Ovary (tissue), 9 donors: ENCODE results near the gene ZNF202. TPM values are rescaled to one million over a fixed set of nuclear protein-coding genes. Genes with fewer than 3 reads are reported as not detected.

Experiments used
- DNase-seq, 5 donors: peaks; one replicate each; pipeline ENCODE4 v3.0.0-alpha.2; 2019 to 2020
- H3K27ac ChIP-seq, 2 donors: fragments of 200-600 bp; one replicate each; pipeline versions ENCODE4 v1.5.1 to v1.8.0; 2019 to 2022
- H3K27me3 ChIP-seq: fragments of 200-600 bp; one replicate; pipeline ENCODE4 v1.8.0; 2022
- H3K36me3 ChIP-seq: fragments of 200-600 bp; sonication (generic); one replicate; pipeline ENCODE4 v1.5.1; 2019
- H3K4me1 ChIP-seq: one replicate; pipeline ENCODE4 v1.8.1; 2013; ENCODE audit warnings: mild to moderate bottlenecking, moderate library complexity; ENCODE audit not compliant: insufficient read depth
- H3K4me3 ChIP-seq: fragments of 200-600 bp; sonication (generic); one replicate; pipeline ENCODE4 v1.5.1; 2017
- H3K9me3 ChIP-seq, 2 donors: fragments of 200-600 bp in 1 of 2; sonication (generic) in 1 of 2; one replicate each; pipeline versions ENCODE4 v1.5.1 to v1.8.1; 2013 to 2019; ENCODE audit warnings: mild to moderate bottlenecking in 1 of 2, moderate library complexity in 1 of 2
- EP300 ChIP-seq: sonication (generic); formaldehyde crosslinking; IDR thresholded peaks from one replicate; pipeline ENCODE4 v1.6.1; 2017; ENCODE audit warnings: antibody characterized with exemption
- POLR2A ChIP-seq: fragments of 450-650 bp; IDR thresholded peaks from one replicate; pipeline ENCODE4 v1.6.1; 2017; ENCODE audit warnings: antibody characterized with exemption, mild to moderate bottlenecking, moderate library complexity
- WGBS, 3 donors: extraction: QIAGEN DNeasy Blood & Tissue Kit in 1 of 3; methylation state at CpG; one replicate each; pipeline versions ENCODE4 v1.1.5 to v1.1.7; 2013 to 2017; 5-methylcytosine and 5-hydroxymethylcytosine counted together
- intact Hi-C, 4 donors: fragments of 100-400 bp; cut with DNase I; formaldehyde crosslinking; loops; one replicate each; pipeline versions ENCODE4 v1.11.0 to v1.15.1; 2022 to 2023
- polyA plus RNA-seq, 2 donors: library from polyadenylated mRNA; stranded (reverse); fragments of 200-250 nt in 1 of 2; fragments of 350-450 nt in 1 of 2; fragmentation: Illumina TruSeq in 1 of 2; extraction: RNeasy Lipid Tissue Mini Kit (QIAGEN cat#74804) in 1 of 2; gene quantifications; one replicate each; pipeline ENCODE4 v1.2.3, GENCODE V29; 2013 to 2014
- total RNA-seq, 7 donors: library from RNA; depleted of rRNA in 2 of 7; stranded (reverse); fragments of >200 nt in 2 of 7; fragmentation: NEBNext Ultra II Directional in 3 of 7; extraction: Animal tissue kit (Norgen Biotek cat#: 25700) in 3 of 7; gene quantifications; one replicate each; pipeline versions ENCODE4 v1.1.0 to v1.2.4, GENCODE V29; 2016 to 2023
- TF ChIP-seq, protein P1 (sequence below), 3 donors: fragments of 450-650 bp in 2 of 3; fragments of 200-600 bp in 1 of 3; IDR thresholded peaks; one replicate each; pipeline versions ENCODE4 v1.5.1 to v1.8.0; 2016 to 2022; ENCODE audit warnings: antibody characterized with exemption in 3 of 3, mild to moderate bottlenecking in 1 of 3
- donor health status: DM: no; HTN: no; CAD: no; lungs with moderate emphysema.
- donor health status: DM: no; HTN: no; CAD: no.
- donor health status: Bipolar disorder and iron deficiency.
- donor health status: DM: yes; HTN: yes; CAD: no.
- donor health status: DM: no; HTN: no; CAD: no.
- donor health status: DM: yes; HTN: yes; CAD: no.

Gene ZNF202
- total and polyA plus RNA-seq, 9 donors = 4.7 to 20.8 (median 12.5) TPM

DNA sequence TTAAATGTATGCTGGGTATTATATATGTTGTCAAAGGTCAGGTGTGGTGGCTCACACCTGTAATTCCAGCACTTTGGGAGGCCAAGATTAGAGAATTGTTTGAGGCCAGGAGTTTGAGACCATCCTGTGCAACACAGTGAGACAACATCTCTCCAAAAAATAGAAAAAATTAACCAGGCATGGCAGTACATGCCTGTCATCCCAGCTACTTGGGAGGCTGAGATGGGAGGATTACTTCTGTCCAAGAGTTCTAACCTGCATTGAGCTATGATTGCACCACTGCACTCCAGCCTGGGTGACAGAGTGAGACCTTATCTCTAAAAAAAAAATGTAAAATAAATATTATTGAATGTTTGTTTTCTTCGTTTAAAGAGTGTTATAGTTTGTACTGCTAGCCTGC is 24.1 kb upstream of the ZNF202 start:
- TF ChIP-seq EP300 (no peak), POLR2A (no peak)
- TF ChIP-seq, protein P1, sequence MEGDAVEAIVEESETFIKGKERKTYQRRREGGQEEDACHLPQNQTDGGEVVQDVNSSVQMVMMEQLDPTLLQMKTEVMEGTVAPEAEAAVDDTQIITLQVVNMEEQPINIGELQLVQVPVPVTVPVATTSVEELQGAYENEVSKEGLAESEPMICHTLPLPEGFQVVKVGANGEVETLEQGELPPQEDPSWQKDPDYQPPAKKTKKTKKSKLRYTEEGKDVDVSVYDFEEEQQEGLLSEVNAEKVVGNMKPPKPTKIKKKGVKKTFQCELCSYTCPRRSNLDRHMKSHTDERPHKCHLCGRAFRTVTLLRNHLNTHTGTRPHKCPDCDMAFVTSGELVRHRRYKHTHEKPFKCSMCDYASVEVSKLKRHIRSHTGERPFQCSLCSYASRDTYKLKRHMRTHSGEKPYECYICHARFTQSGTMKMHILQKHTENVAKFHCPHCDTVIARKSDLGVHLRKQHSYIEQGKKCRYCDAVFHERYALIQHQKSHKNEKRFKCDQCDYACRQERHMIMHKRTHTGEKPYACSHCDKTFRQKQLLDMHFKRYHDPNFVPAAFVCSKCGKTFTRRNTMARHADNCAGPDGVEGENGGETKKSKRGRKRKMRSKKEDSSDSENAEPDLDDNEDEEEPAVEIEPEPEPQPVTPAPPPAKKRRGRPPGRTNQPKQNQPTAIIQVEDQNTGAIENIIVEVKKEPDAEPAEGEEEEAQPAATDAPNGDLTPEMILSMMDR (IDR thresholded peaks at IDR 0.05) = no peak
- intact Hi-C loops = no loop called here
- Histone ChIP-seq H3K27ac (no peak overlapping the region), H3K4me1 (no peaks in the 10 kb centered on the region), H3K4me3 (no peak overlapping the region), H3K9me3 (peaks cover 0 to 3% of the 10 kb centered on the region in 2 donors), H3K27me3 (no peaks in the 10 kb centered on the region), H3K36me3 (no peaks in the 10 kb centered on the region)
- DNase-seq = no peak
- WGBS, 3 donors = 33 to 45% (median 43%) methylated on average over 1 of the region's 1 CpG

DNA sequence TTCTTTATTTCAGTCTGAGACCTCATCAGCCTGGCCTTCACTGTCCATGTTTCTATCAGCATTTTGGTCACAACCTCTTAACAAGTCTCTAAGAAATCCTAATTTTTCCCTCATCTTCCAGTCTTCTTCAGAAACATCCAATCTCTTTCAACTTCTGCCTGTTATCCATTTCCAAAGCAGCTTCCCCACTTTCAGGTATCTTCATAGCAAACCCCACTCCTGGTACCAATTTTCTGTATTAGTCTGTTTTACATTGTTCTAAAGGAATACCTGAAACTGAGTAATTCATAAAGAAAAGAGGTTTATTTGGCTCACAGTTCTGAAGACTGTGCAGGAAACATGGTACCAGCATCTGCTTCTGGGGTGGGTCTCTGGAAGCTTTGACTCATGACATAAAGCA is 21.0 kb upstream of the ZNF202 start:
- no peaks in the 10 kb centered on the region for H3K36me3 ChIP-seq
- H3K9me3 ChIP-seq = peaks cover 0 to 3% of the 10 kb centered on the region in 2 donors
- H3K4me3 ChIP-seq = no peak overlapping the region
- H3K27ac ChIP-seq = no peak overlapping the region
- intact Hi-C loops = no loop called here
- no peaks in the 10 kb centered on the region for H3K27me3 ChIP-seq
- TF ChIP-seq EP300 (no peak), POLR2A (no peak)
- TF ChIP-seq, protein P1 (IDR thresholded peaks at IDR 0.05) = no peak
- no peaks in the 10 kb centered on the region for H3K4me1 ChIP-seq
- DNase-seq = no peak

DNA sequence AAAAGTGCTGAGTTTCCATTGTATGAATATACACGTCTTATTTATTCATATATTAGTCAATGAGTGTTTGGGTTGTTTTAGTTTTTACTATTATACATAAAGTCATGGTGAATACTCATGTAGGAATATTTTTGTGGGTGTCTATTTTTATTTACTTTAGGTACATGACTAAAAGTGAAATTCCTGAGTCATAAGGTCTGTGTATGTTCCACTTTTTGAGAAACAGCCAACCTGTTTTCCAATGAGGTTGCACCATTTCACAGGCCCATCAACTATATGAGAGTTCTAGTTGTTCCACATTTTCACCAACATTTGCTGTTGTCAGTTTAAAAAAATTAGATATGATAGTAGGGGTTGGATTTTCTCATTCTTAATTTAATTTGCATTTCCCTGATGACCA is 19.4 kb upstream of the ZNF202 start:
- DNase-seq = no peak
- Histone ChIP-seq H3K27ac (no peak overlapping the region), H3K27me3 (no peaks in the 10 kb centered on the region), H3K4me1 (no peaks in the 10 kb centered on the region), H3K4me3 (no peak overlapping the region), H3K9me3 (peaks cover 0 to 3% of the 10 kb centered on the region in 2 donors), H3K36me3 (no peaks in the 10 kb centered on the region)
- intact Hi-C loops = no loop called here
- no peak for TF ChIP-seq POLR2A
- TF ChIP-seq, protein P1 (IDR thresholded peaks at IDR 0.05) = no peak
- TF ChIP-seq EP300 = no peak
- 76 to 87% (median 85%) methylated on average over 1 of the region's 1 CpG for WGBS, 3 donors

DNA sequence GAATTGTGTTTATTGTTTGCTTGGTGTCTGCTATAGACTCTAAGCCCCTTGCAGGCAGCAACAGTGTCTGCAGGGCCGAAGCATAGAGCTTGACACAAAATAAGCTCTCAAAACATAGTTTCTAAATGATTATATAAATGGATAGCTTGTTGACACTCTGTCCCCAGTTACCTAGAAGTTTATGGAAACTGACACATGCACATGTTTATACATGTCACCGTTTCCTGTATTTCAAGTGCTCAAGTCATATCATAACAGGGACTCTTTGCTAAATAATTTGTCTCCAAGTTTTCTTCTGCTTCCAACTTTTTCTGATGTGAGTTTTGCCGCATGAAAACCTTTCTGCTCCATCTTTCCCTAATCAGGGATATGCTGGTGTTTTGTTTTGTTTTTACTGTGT is 16.5 kb upstream of the ZNF202 start:
- intact Hi-C loops = no loop called here
- 6 to 31% (median 11%) methylated on average over 3 of the region's 3 CpGs for WGBS, 3 donors
- no peaks in the 10 kb centered on the region for H3K36me3 ChIP-seq
- H3K9me3 ChIP-seq = peaks cover 0 to 3% of the 10 kb centered on the region in 2 donors
- no peak overlapping the region for H3K4me3 ChIP-seq
- H3K4me1 ChIP-seq = no peaks in the 10 kb centered on the region
- no peak overlapping the region for H3K27ac ChIP-seq
- TF ChIP-seq, protein P1 (IDR thresholded peaks at IDR 0.05) = no peak
- TF ChIP-seq EP300 (no peak), POLR2A (no peak)
- DNase-seq = no peak
- no peaks in the 10 kb centered on the region for H3K27me3 ChIP-seq

DNA sequence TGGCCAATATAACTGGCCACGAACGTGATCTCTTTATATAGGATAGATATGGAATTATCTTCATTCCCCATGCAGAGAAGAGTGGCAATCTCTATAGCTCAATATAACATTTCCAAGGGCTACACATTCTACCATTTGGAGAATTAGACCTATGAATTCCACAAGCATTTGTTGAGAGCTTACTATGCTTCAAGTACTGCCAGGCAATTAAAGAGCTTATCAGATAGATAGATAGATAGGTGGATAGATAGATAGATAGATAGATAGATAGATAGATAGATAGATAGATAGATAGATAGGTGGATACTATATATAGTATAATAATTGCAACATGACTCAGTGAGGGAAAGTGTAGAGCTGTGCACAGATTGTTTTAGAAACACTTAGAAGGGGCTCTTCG is 14.4 kb upstream of the ZNF202 start:
- Histone ChIP-seq H3K27me3 (no peaks in the 10 kb centered on the region), H3K27ac (no peak overlapping the region), H3K4me3 (no peak overlapping the region), H3K4me1 (no peaks in the 10 kb centered on the region), H3K36me3 (no peaks in the 10 kb centered on the region), H3K9me3 (no peaks in the 10 kb centered on the region)
- WGBS, 3 donors = 77 to 88% (median 87%) methylated on average over 3 of the region's 3 CpGs
- DNase-seq = no peak
- intact Hi-C loops = no loop called here
- TF ChIP-seq, protein P1 (IDR thresholded peaks at IDR 0.05) = no peak
- no peak for TF ChIP-seq EP300
- TF ChIP-seq POLR2A = no peak
